Left kidney (tissue), 8 donors: ENCODE measurements around the gene MFSD8. TPM values are rescaled to one million over a fixed set of nuclear protein-coding genes. Genes with fewer than 3 reads are reported as not detected.
"Not testable (repeated sequence)": the region's sequence is repeated elsewhere in the genome, so short reads cannot be mapped to it uniquely, and the experiment has no call there.

Experiments used
- DNase-seq: peaks from one replicate; pipeline ENCODE4 v3.0.0-alpha.2; 2013
- long read RNA-seq, 8 donors: transcript quantifications; one replicate each; lab custom pipeline, GENCODE V29; 2026
- polyA plus RNA-seq: library from polyadenylated mRNA; unstranded; fragments of 120-200 nt; gene quantifications from one replicate; pipeline ENCODE4 v1.2.1, GENCODE V29; 2013; ENCODE audit not compliant: insufficient read length

MFSD8 gene
- polyA plus RNA-seq: 36.0 TPM
- long read RNA-seq, donor 1, full-length matches to known transcripts: 6 of 6 reads
- long read RNA-seq, donor 1, partial matches to known transcripts: 0 of 6 reads
- long read RNA-seq, donor 1, other reads (novel, unspliced or antisense): 0 of 6 reads
- long read RNA-seq, donor 2, full-length matches to known transcripts: 12 of 12 reads
- long read RNA-seq, donor 2, partial matches to known transcripts: 0 of 12 reads
- long read RNA-seq, donor 2, other reads (novel, unspliced or antisense): 0 of 12 reads
- long read RNA-seq, donor 3, full-length matches to known transcripts: 14 of 47 reads
- long read RNA-seq, donor 3, partial matches to known transcripts: 33 of 47 reads
- long read RNA-seq, donor 3, other reads (novel, unspliced or antisense): 0 of 47 reads
- long read RNA-seq, donor 4: 0 reads
- long read RNA-seq, donor 5, full-length matches to known transcripts: 3 of 3 reads
- long read RNA-seq, donor 5, partial matches to known transcripts: 0 of 3 reads
- long read RNA-seq, donor 5, other reads (novel, unspliced or antisense): 0 of 3 reads
- long read RNA-seq, donor 6, full-length matches to known transcripts: 7 of 7 reads
- long read RNA-seq, donor 6, partial matches to known transcripts: 0 of 7 reads
- long read RNA-seq, donor 6, other reads (novel, unspliced or antisense): 0 of 7 reads
- long read RNA-seq, donor 7, full-length matches to known transcripts: 8 of 8 reads
- long read RNA-seq, donor 7, partial matches to known transcripts: 0 of 8 reads
- long read RNA-seq, donor 7, other reads (novel, unspliced or antisense): 0 of 8 reads
- long read RNA-seq, donor 8, partial matches to known transcripts: 0 of 1 reads
- long read RNA-seq, donor 8, other reads (novel, unspliced or antisense): 0 of 1 reads

- peak; percentile 95 for DNase-seq
These were observed at the start of gene MFSD8, which contains the start of gene ABHD18 for GRCh38 chr4:127965062-127965802. Gene MFSD8 (minus strand): TSS chr4:127965173. CDS start chr4:127965133, 40 bp downstream. Gene ABHD18 (plus strand): TSS chr4:127965406. CDS start chr4:127982956, 17,550 bp downstream.

- no peak for DNase-seq
These were observed 44.5 kb upstream of the MFSD8 start for GRCh38 chr4:128009428-128009827.

GRCh38 chr4:128006592-128006991 is 41.6 kb upstream of the MFSD8 start:
- no peak for DNase-seq

- no peak for DNase-seq
These were observed 32.8 kb upstream of the MFSD8 start for GRCh38 chr4:127997534-127998388.

GRCh38 chr4:127996521-127996920 is 31.5 kb upstream of the MFSD8 start:
- DNase-seq: not testable (repeated sequence)

- no peak for DNase-seq
These were observed 30.8 kb upstream of the MFSD8 start for GRCh38 chr4:127995776-127996175.

- DNase-seq: no peak
These were observed 28.2 kb upstream of the MFSD8 start for GRCh38 chr4:127993151-127993550.

GRCh38 chr4:127988638-127989037 is 23.7 kb upstream of the MFSD8 start:
- DNase-seq: no peak

GRCh38 chr4:127985989-127986388 is 21.0 kb upstream of the MFSD8 start:
- no peak for DNase-seq

GRCh38 chr4:127982445-127982844 is 17.5 kb upstream of the MFSD8 start:
- DNase-seq: no peak

- DNase-seq: no peak
These were observed 14.0 kb upstream of the MFSD8 start for GRCh38 chr4:127978930-127979329.

- DNase-seq: no peak
These were observed 10.3 kb upstream of the MFSD8 start for GRCh38 chr4:127975121-127975770.

- DNase-seq: not testable (repeated sequence)
These were observed 6.0 kb upstream of the MFSD8 start for GRCh38 chr4:127970925-127971324.

GRCh38 chr4:127968586-127968985 is 3.6 kb upstream of the MFSD8 start:
- no peak for DNase-seq

GRCh38 chr4:127967141-127967775 is 2.3 kb upstream of the MFSD8 start:
- DNase-seq: no peak

- DNase-seq: peak; percentile 40
These were observed 816 bp upstream of the MFSD8 start for GRCh38 chr4:127965803-127966175.

GRCh38 chr4:127964426-127965061 is 429 bp downstream of the MFSD8 start:
- not testable (repeated sequence) for DNase-seq

- DNase-seq: not testable (repeated sequence)
These were observed 1.2 kb downstream of the MFSD8 start for GRCh38 chr4:127963633-127964398.

- no peak for DNase-seq
These were observed 5.2 kb downstream of the MFSD8 start for GRCh38 chr4:127959794-127960193.
